K562 (cell line): ENCODE measurements around the gene SDSL. TPM values are rescaled to one million over a fixed set of nuclear protein-coding genes. Genes with fewer than 3 reads are reported as not detected.

Experiments used
- AFF4 ChIP-seq: sonication (generic); formaldehyde crosslinking; IDR thresholded peaks from 2 replicates; pipeline ENCODE4 v1.8.0; 2023; ENCODE audit warnings: mild to moderate bottlenecking, missing genetic modification reagents
- CREB3L1 ChIP-seq: fragments of 450-650 bp; IDR thresholded peaks from 2 replicates; pipeline ENCODE4 v1.6.1; 2014; ENCODE audit warnings: low read depth, mild to moderate bottlenecking, moderate library complexity, borderline replicate concordance
- EHMT2 ChIP-seq: fragments of 450-650 bp; IDR thresholded peaks from 2 replicates; pipeline ENCODE4 v1.6.1; 2018; ENCODE audit warnings: antibody characterized with exemption
- ELK1 ChIP-seq: sonication (generic); formaldehyde crosslinking; IDR thresholded peaks from 2 replicates; pipeline ENCODE4 v1.8.1; 2022; ENCODE audit warnings: missing genetic modification reagents
- NONO ChIP-seq, 2 experiments: fragments of 200-400 bp in 1 of 2; fragments of 450-650 bp in 1 of 2; formaldehyde crosslinking in 1 of 2; IDR thresholded peaks; 2 replicates each; pipeline ENCODE4 v1.6.1; 2017; ENCODE audit warnings: low read depth in 2 of 2, mild to moderate bottlenecking in 2 of 2, moderate library complexity in 2 of 2, low read length in 1 of 2
- POLR2AphosphoS2 ChIP-seq: IDR thresholded peaks from 2 replicates; pipeline ENCODE4 v1.6.1; 2012; ENCODE audit warnings: low read length, improper control_type of control experiment
- PTTG1 ChIP-seq: fragments of 450-650 bp; IDR thresholded peaks from 2 replicates; pipeline ENCODE4 v1.6.1; 2016; ENCODE audit warnings: low read depth, mild to moderate bottlenecking, missing genetic modification characterization, missing compliant biosample characterization
- USF2 ChIP-seq: sonication (generic); formaldehyde crosslinking; IDR thresholded peaks from 2 replicates; pipeline ENCODE4 v1.5.0; 2020; ENCODE audit warnings: missing genetic modification reagents
- ZBTB12 ChIP-seq: fragments of 250-450 bp; sonication (Bioruptor Pico); IDR thresholded peaks from 2 replicates; pipeline ENCODE4 v1.4.0; 2020
- ZNF24 ChIP-seq: fragments of 450-650 bp; IDR thresholded peaks from 2 replicates; pipeline ENCODE4 v1.6.1; 2016
- polyA plus RNA-seq, 8 experiments: library from polyadenylated mRNA; depleted of rRNA in 4 of 8; stranded (reverse) in 5 of 8; unstranded in 3 of 8; fragments of >200 nt; fragmentation: Nextera tagmentation in 2 of 8; fragmentation: Illumina TruSeq in 1 of 8; extraction: Ambion mirVana in 2 of 8; extraction: Trizol in 1 of 8; gene quantifications; 2 replicates each; pipeline versions ENCODE4 v1.2.1 to v1.2.3, GENCODE V29; 2011 to 2014; ENCODE audit warnings: inconsistent platforms in 1 of 8, missing spikeins in 1 of 8
- total RNA-seq, 7 experiments: library from RNA; depleted of rRNA in 6 of 7; stranded (reverse); fragments of >200 nt in 6 of 7; fragmentation: Illumina TruSeq in 2 of 7; extraction: Trizol in 2 of 7; gene quantifications; 2 replicates each; pipeline versions ENCODE4 v1.2.1 to v1.2.3, GENCODE V29; 2011 to 2021; ENCODE audit warnings: low replicate concordance in 1 of 7

Gene SDSL
- total and polyA plus RNA-seq, 9 of the 15 experiments (the other 6 are each of a cell fraction or from before 2014, with no cell fraction given) = 0.31 to 11.0 (median 7.4) TPM

- TF ChIP-seq PTTG1 (no peak), AFF4 (CRISPR knock-in tag) (0 out of 2 replicates have a peak, but pooled peaks have one; percentile 38), POLR2AphosphoS2 (no peak), ELK1 (no peak), EHMT2 (peak; percentile 97), ZBTB12 (CRISPR knock-in tag) (no peak), CREB3L1 (no peak), USF2 (CRISPR knock-in tag) (peak; percentile 7; the same call in 1 of the 2 replicates), ZNF24 (no peak), NONO (IDR thresholded peaks at IDR 0.05; ENCODE audit: low read depth in 2 of 2, low read length in 1 of 2) (no peak)
These were observed 57.6 kb downstream of the SDSL start (continued) for GRCh38 chr12:113479590-113480335.
